Stimulated activated CD4-positive, alpha-beta T cell treated with anti-CD3 and anti-CD28 coated beads, Interleukin-1b, Interleukin-23, amount 100 ng/mL, for 48 hours (primary cell): ENCODE data around the gene SORBS1.

Experiments
- DNase-seq: peaks from one replicate; pipeline ENCODE4 v3.0.0-alpha.2; 2020

Gene SORBS1

GRCh38 chr10:95430231-95430951 lies 130.8 kb downstream of the SORBS1 start:
- DNase-seq, result peak; percentile 31

- no peak for DNase-seq
Measured at GRCh38 chr10:95429639-95430038, 131.5 kb downstream of the SORBS1 start.

- no peak for DNase-seq
Measured at GRCh38 chr10:95428701-95429100, 132.5 kb downstream of the SORBS1 start.

GRCh38 chr10:95426482-95426881 lies 134.7 kb downstream of the SORBS1 start:
- DNase-seq, result no peak

GRCh38 chr10:95425592-95426465 lies 135.3 kb downstream of the SORBS1 start:
- no peak for DNase-seq

- DNase-seq, result no peak
Measured at GRCh38 chr10:95423164-95424005, 137.8 kb downstream of the SORBS1 start.

- no peak for DNase-seq
Measured at GRCh38 chr10:95422233-95422632, 138.9 kb downstream of the SORBS1 start.

GRCh38 chr10:95421782-95422181 lies 139.4 kb downstream of the SORBS1 start:
- DNase-seq, result no peak

GRCh38 chr10:95419399-95419798 lies 141.8 kb downstream of the SORBS1 start:
- no peak for DNase-seq

- no peak for DNase-seq
Measured at GRCh38 chr10:95416973-95417372, 144.2 kb downstream of the SORBS1 start.

- DNase-seq, result no peak
Measured at GRCh38 chr10:95416270-95416669, 144.9 kb downstream of the SORBS1 start.

GRCh38 chr10:95415621-95416031 lies 145.5 kb downstream of the SORBS1 start:
- DNase-seq, result no peak

GRCh38 chr10:95414844-95415485 lies 146.2 kb downstream of the SORBS1 start:
- DNase-seq, result no peak

- DNase-seq, result no peak
Measured at GRCh38 chr10:95414016-95414830, 146.9 kb downstream of the SORBS1 start.

GRCh38 chr10:95413588-95413987 lies 147.6 kb downstream of the SORBS1 start:
- DNase-seq, result no peak

- DNase-seq, result no peak
Measured at GRCh38 chr10:95411635-95412034, 149.5 kb downstream of the SORBS1 start.

- no peak for DNase-seq
Measured at GRCh38 chr10:95408983-95409873, 151.9 kb downstream of the SORBS1 start.

GRCh38 chr10:95408148-95408960 lies 152.8 kb downstream of the SORBS1 start:
- DNase-seq, result no peak

GRCh38 chr10:95407546-95407945 lies 153.6 kb downstream of the SORBS1 start:
- DNase-seq, result no peak
